Superior temporal gyrus (tissue), 1 donor: Measurements from ENCODE around the gene IL18.
"Not testable (repeated sequence)": the region's sequence is repeated elsewhere in the genome, so short reads cannot be mapped to it uniquely, and the experiment has no call there.

Source experiments
- DNase-seq: peaks from one replicate; pipeline ENCODE4 v3.0.0-alpha.2; 2016; ENCODE audit errors: extremely low spot score

IL18 gene

GRCh38 chr11:112172362-112172994 is 8.6 kb upstream of the IL18 start:
- no peak for DNase-seq

- DNase-seq: no peak
Measured at GRCh38 chr11:112167145-112167544, 3.3 kb upstream of the IL18 start, which contains the start of gene TEX12. TSS of gene TEX12 (plus strand) at chr11:112167372. CDS start at chr11:112169269, 1,897 bp downstream.

- DNase-seq: no peak
Measured at GRCh38 chr11:112166562-112166961, 2.7 kb upstream of the IL18 start.

GRCh38 chr11:112165049-112165448 is 1.2 kb upstream of the IL18 start:
- no peak for DNase-seq

GRCh38 chr11:112162761-112163546 is 940 bp downstream of the IL18 start:
- DNase-seq: no peak

- not testable (repeated sequence) for DNase-seq
Measured at GRCh38 chr11:112162200-112162599, 1.7 kb downstream of the IL18 start.

- no peak for DNase-seq
Measured at GRCh38 chr11:112161012-112161411, 2.9 kb downstream of the IL18 start.

- DNase-seq: no peak
Measured at GRCh38 chr11:112160091-112160848, 3.6 kb downstream of the IL18 start.

GRCh38 chr11:112159098-112160065 is 4.5 kb downstream of the IL18 start:
- no peak for DNase-seq

GRCh38 chr11:112156956-112157766 is 6.7 kb downstream of the IL18 start:
- DNase-seq: no peak

- DNase-seq: no peak
Measured at GRCh38 chr11:112156153-112156955, 7.5 kb downstream of the IL18 start.

- no peak for DNase-seq
Measured at GRCh38 chr11:112150517-112150916, 13.4 kb downstream of the IL18 start.

GRCh38 chr11:112143597-112143996 is 20.3 kb downstream of the IL18 start:
- no peak for DNase-seq

GRCh38 chr11:112134473-112134872 is 29.4 kb downstream of the IL18 start:
- no peak for DNase-seq

- no peak for DNase-seq
Measured at GRCh38 chr11:112132737-112133136, 31.2 kb downstream of the IL18 start.

- DNase-seq: peak; percentile 27
Measured at GRCh38 chr11:112129656-112130055, 34.2 kb downstream of the IL18 start.

GRCh38 chr11:112128483-112129121 is 35.3 kb downstream of the IL18 start:
- DNase-seq: peak; percentile 68

GRCh38 chr11:112127056-112127455 is 36.8 kb downstream of the IL18 start:
- DNase-seq: no peak

GRCh38 chr11:112123129-112123528 is 40.8 kb downstream of the IL18 start:
- DNase-seq: no peak
